RPMI8226 (cell line): ENCODE data around the gene KLHDC7B.
"Not testable (repeated sequence)": the region's sequence is repeated elsewhere in the genome, so short reads cannot be mapped to it uniquely, and the experiment has no call there.

Experiments used
- DNase-seq: peaks from one replicate; pipeline ENCODE4 v3.0.0-alpha.2; 2015

The KLHDC7B gene

GRCh38 chr22:50517495-50518260 is 28.0 kb upstream of the KLHDC7B start:
- DNase-seq, result no peak

GRCh38 chr22:50518606-50519005 is 27.1 kb upstream of the KLHDC7B start:
- DNase-seq, result no peak

GRCh38 chr22:50519151-50519550 is 26.5 kb upstream of the KLHDC7B start:
- DNase-seq, result no peak

- DNase-seq, result not testable (repeated sequence)
Measured at GRCh38 chr22:50520184-50520583, 25.5 kb upstream of the KLHDC7B start.

- no peak for DNase-seq
Measured at GRCh38 chr22:50520826-50521453, 24.8 kb upstream of the KLHDC7B start.

- no peak for DNase-seq
Measured at GRCh38 chr22:50521710-50522109, 24.0 kb upstream of the KLHDC7B start.

GRCh38 chr22:50522208-50522805 is 23.4 kb upstream of the KLHDC7B start:
- DNase-seq, result no peak

GRCh38 chr22:50522806-50523438 is 22.8 kb upstream of the KLHDC7B start:
- no peak for DNase-seq

GRCh38 chr22:50523458-50523805 is 22.3 kb upstream of the KLHDC7B start:
- no peak for DNase-seq

GRCh38 chr22:50523806-50524675 is 21.7 kb upstream of the KLHDC7B start:
- peak; percentile 41 for DNase-seq

GRCh38 chr22:50524676-50525103 is 21.0 kb upstream of the KLHDC7B start:
- DNase-seq, result no peak

- peak; percentile 98 for DNase-seq
Measured at GRCh38 chr22:50525104-50525857, 20.4 kb upstream of the KLHDC7B start, which contains the start of gene SCO2. SCO2 (minus strand) TSS chr22:50525598; CDS start chr22:50524411, 1,187 bp downstream.

- no peak for DNase-seq
Measured at GRCh38 chr22:50525858-50526107, 19.9 kb upstream of the KLHDC7B start.

GRCh38 chr22:50526108-50526833 is 19.4 kb upstream of the KLHDC7B start:
- DNase-seq, result peak; percentile 87

- DNase-seq, result peak; percentile 89
Measured at GRCh38 chr22:50526834-50527801, 18.6 kb upstream of the KLHDC7B start.

GRCh38 chr22:50527921-50528681 is 17.6 kb upstream of the KLHDC7B start:
- no peak for DNase-seq

- DNase-seq, result peak; percentile 44
Measured at GRCh38 chr22:50528682-50529415, 16.9 kb upstream of the KLHDC7B start.

- DNase-seq, result peak; percentile 23
Measured at GRCh38 chr22:50529416-50529896, 16.2 kb upstream of the KLHDC7B start.
